Kidney (tissue), 14 donors: ENCODE measurements around the gene CCSER1. TPM values are rescaled to one million over a fixed set of nuclear protein-coding genes. Genes with fewer than 3 reads are reported as not detected.
A peak's percentile ranks its signal among the peaks of the same experiment; 100 is the strongest.

Experiments used
- DNase-seq, 5 donors: peaks; one replicate each; pipeline ENCODE4 v3.0.0-alpha.2; 2013 to 2020
- FAIRE-seq: peaks from 2 replicates; lab custom pipeline; 2012; peaks lifted over from hg19 to GRCh38; lab: Jason Lieb, UNC
- H3K27ac ChIP-seq, 2 donors: one replicate each; pipeline ENCODE4 v1.7.0; 2013; ENCODE audit warnings: low read depth in 2 of 2, low read length in 2 of 2, inconsistent platforms in 1 of 2
- H3K27me3 ChIP-seq: one replicate; pipeline ENCODE4 v1.7.1; 2013; ENCODE audit warnings: low read length, inconsistent platforms; ENCODE audit not compliant: control insufficient read depth, insufficient read depth
- H3K36me3 ChIP-seq, 3 donors: one replicate each; pipeline versions ENCODE4 v1.7.0 to v1.7.1; 2013; ENCODE audit warnings: low read length in 3 of 3, control low read depth in 1 of 3, inconsistent platforms in 1 of 3; ENCODE audit not compliant: insufficient read depth in 3 of 3, control insufficient read depth in 2 of 3
- H3K4me1 ChIP-seq, 3 donors: one replicate each; pipeline versions ENCODE4 v1.7.0 to v1.7.1; 2013; ENCODE audit warnings: low read length in 3 of 3, inconsistent platforms in 1 of 3, low read depth in 1 of 3; ENCODE audit not compliant: control insufficient read depth in 2 of 3, insufficient read depth in 2 of 3
- H3K4me3 ChIP-seq, 3 donors: one replicate each; pipeline versions ENCODE4 v1.7.0 to v1.8.1; 2013; ENCODE audit warnings: low read length in 3 of 3, control low read depth in 1 of 3, inconsistent platforms in 1 of 3
- H3K9ac ChIP-seq, 3 donors: one replicate each; pipeline versions ENCODE4 v1.7.0 to v1.7.1; 2013; ENCODE audit warnings: low read length in 3 of 3, control low read depth in 1 of 3, inconsistent platforms in 1 of 3
- H3K9me3 ChIP-seq, 3 donors: one replicate each; pipeline versions ENCODE4 v1.7.0 to v1.7.1; 2013; ENCODE audit warnings: low read length in 3 of 3, control low read depth in 1 of 3, inconsistent platforms in 1 of 3; ENCODE audit not compliant: control insufficient read depth in 2 of 3, insufficient read depth in 1 of 3
- CTCF ChIP-seq: IDR thresholded peaks from 3 replicates; pipeline ENCODE4 v1.5.1; 2012; ENCODE audit warnings: mild to moderate bottlenecking, moderate library complexity, borderline replicate concordance; ENCODE audit not compliant: insufficient read depth; ENCODE audit errors: extremely low read depth
- intact Hi-C: fragments of 100-400 bp; cut with DNase I; formaldehyde crosslinking; loops from one replicate; pipeline ENCODE4 v1.11.1; 2022
- polyA plus RNA-seq: library from polyadenylated mRNA; stranded (reverse); fragments of 350-450 nt; fragmentation: Illumina TruSeq; extraction: RNeasy Lipid Tissue Mini Kit (QIAGEN cat#74804); gene quantifications from one replicate; pipeline ENCODE4 v1.2.3, GENCODE V29; 2014; ENCODE audit warnings: low read depth, low replicate concordance; ENCODE audit not compliant: insufficient read depth
- total RNA-seq: library from RNA; stranded (reverse); fragmentation: NEBNext Ultra II Directional; extraction: Animal tissue kit (Norgen Biotek cat#: 25700); gene quantifications from one replicate; pipeline ENCODE4 v1.2.1, GENCODE V29; 2021
- donor health status: control.
- donor health status: control.
- donor health status: control.
- donor health status: control.
- donor health status: control.
- donor health status: DM: yes; HTN: yes; CAD: no.
- donor health status: Normal renal cell carcinoma (clear cell type).

The CCSER1 gene
- total and polyA plus RNA-seq, 2 donors from 2014 or later: 4.2 to 26.8 TPM

- FAIRE-seq (peak; percentile 11), DNase-seq (peak in 2 of 5 donors; percentile 17 to 42)
- no peaks in the 10 kb centered on the region for H3K27me3 ChIP-seq
- no peak overlapping the region for H3K9ac ChIP-seq
- peak; percentile 61 for TF ChIP-seq CTCF
- no peak overlapping the region for H3K27ac ChIP-seq
- H3K9me3 ChIP-seq: peaks cover 0 to 4% (median 0%) of the 10 kb centered on the region in 3 donors
- no peaks in the 10 kb centered on the region for H3K36me3 ChIP-seq
- no peak overlapping the region for H3K4me3 ChIP-seq
- peaks cover 0 to 3% (median 0%) of the 10 kb centered on the region in 3 donors for H3K4me1 ChIP-seq
- intact Hi-C loops: no loop called here
Observed at GRCh38 chr4:91113130-91113706, 986.0 kb downstream of the CCSER1 start.

GRCh38 chr4:91114386-91114785, 987.2 kb downstream of the CCSER1 start:
- Histone ChIP-seq H3K27ac (no peak overlapping the region), H3K9me3 (peaks cover 0 to 4% (median 0%) of the 10 kb centered on the region in 3 donors), H3K4me1 (peaks cover 0 to 3% (median 0%) of the 10 kb centered on the region in 3 donors), H3K27me3 (no peaks in the 10 kb centered on the region), H3K4me3 (no peak overlapping the region), H3K9ac (no peak overlapping the region), H3K36me3 (no peaks in the 10 kb centered on the region)
- DNase-seq (no peak), FAIRE-seq (no peak)
- no peak for TF ChIP-seq CTCF
- intact Hi-C loops: no loop called here

- TF ChIP-seq CTCF: no peak
- Histone ChIP-seq H3K4me3 (no peak overlapping the region), H3K4me1 (peaks cover 0 to 3% (median 0%) of the 10 kb centered on the region in 3 donors), H3K27ac (no peak overlapping the region), H3K9me3 (peaks cover 0 to 4% (median 0%) of the 10 kb centered on the region in 3 donors), H3K9ac (no peak overlapping the region), H3K27me3 (no peaks in the 10 kb centered on the region), H3K36me3 (no peaks in the 10 kb centered on the region)
- no peak for FAIRE-seq
- no peak for DNase-seq
- intact Hi-C loops: no loop called here
Observed at GRCh38 chr4:91116861-91117260, 989.7 kb downstream of the CCSER1 start.
